Keratinocyte (primary cell): ENCODE measurements around the gene TGFB1I1. TPM values are rescaled to one million over a fixed set of nuclear protein-coding genes. Genes with fewer than 3 reads are reported as not detected.

ENCODE experiments used
- DNase-seq: peaks from one replicate; pipeline ENCODE4 v3.0.0-alpha.2; 2011; ENCODE audit warnings: low read depth, missing footprints, low spot score
- FAIRE-seq: peaks from 2 replicates; lab custom pipeline; 2011; peaks lifted over from hg19 to GRCh38; lab: Jason Lieb, UNC
- H2AFZ ChIP-seq: 2 replicates; pipeline ENCODE4 v1.6.0; 2012; ENCODE audit warnings: low read length, control low read depth, inconsistent platforms; ENCODE audit not compliant: control insufficient read depth
- H3K27ac ChIP-seq: 2 replicates; pipeline ENCODE4 v1.5.1; 2011; ENCODE audit warnings: low read length; ENCODE audit not compliant: control insufficient read depth, insufficient read depth
- H3K27me3 ChIP-seq: 3 replicates; pipeline ENCODE4 v1.6.0; 2011; ENCODE audit warnings: low read length; ENCODE audit not compliant: control insufficient read depth, insufficient read depth; ENCODE audit errors: extremely low read depth
- H3K36me3 ChIP-seq, 2 experiments: 2 replicates in 1 of 2; 3 replicates in 1 of 2; pipeline ENCODE4 v1.5.1; 2011; ENCODE audit warnings: low read length in 2 of 2, mild to moderate bottlenecking in 1 of 2; ENCODE audit not compliant: control insufficient read depth in 2 of 2, insufficient read depth in 2 of 2; ENCODE audit errors: extremely low read depth in 1 of 2
- H3K4me1 ChIP-seq: 3 replicates; pipeline ENCODE4 v1.5.1; 2011; ENCODE audit warnings: low read length; ENCODE audit not compliant: control insufficient read depth, insufficient read depth; ENCODE audit errors: extremely low read depth
- H3K4me2 ChIP-seq: 3 replicates; pipeline ENCODE4 v1.6.0; 2011; ENCODE audit warnings: low read depth, low read length; ENCODE audit not compliant: control insufficient read depth, insufficient read depth; ENCODE audit errors: extremely low read depth
- H3K4me3 ChIP-seq, 3 experiments: fragments of 200-600 bp in 1 of 3; sonication (generic) in 1 of 3; 2 replicates in 2 of 3; 3 replicates in 1 of 3; pipeline ENCODE4 v1.5.1; 2011 to 2016; ENCODE audit warnings: low read length in 3 of 3, mild to moderate bottlenecking in 3 of 3, control low read depth in 2 of 3, inconsistent platforms in 1 of 3, low read depth in 1 of 3, mixed read lengths in 1 of 3, mixed run types in 1 of 3, moderate library complexity in 1 of 3; ENCODE audit not compliant: control insufficient read depth in 2 of 3, insufficient read depth in 2 of 3; ENCODE audit errors: extremely low read depth in 1 of 3
- H3K79me2 ChIP-seq: 2 replicates; pipeline ENCODE4 v1.6.0; 2012; ENCODE audit warnings: low read length; ENCODE audit not compliant: control insufficient read depth, insufficient read depth
- H3K9ac ChIP-seq: 3 replicates; pipeline ENCODE4 v1.6.0; 2011; ENCODE audit warnings: low read length; ENCODE audit not compliant: control insufficient read depth, insufficient read depth; ENCODE audit errors: extremely low read depth
- H3K9me1 ChIP-seq: 3 replicates; pipeline ENCODE4 v1.6.0; 2011; ENCODE audit warnings: low read length; ENCODE audit not compliant: control insufficient read depth, insufficient read depth; ENCODE audit errors: extremely low read depth
- H3K9me3 ChIP-seq: 2 replicates; pipeline ENCODE4 v1.5.1; 2012; ENCODE audit warnings: low read depth, low read length; ENCODE audit not compliant: control insufficient read depth
- H4K20me1 ChIP-seq: 3 replicates; pipeline ENCODE4 v1.6.0; 2011; ENCODE audit warnings: low read length; ENCODE audit not compliant: control insufficient read depth, insufficient read depth; ENCODE audit errors: extremely low read depth
- EZH2 ChIP-seq: IDR thresholded peaks from one replicate; pipeline ENCODE4 v1.6.1; 2012; ENCODE audit warnings: inconsistent platforms, mild to moderate bottlenecking, low read length, moderate library complexity
- dilution Hi-C: fragments of 300-500 bp; cut with MboI; formaldehyde crosslinking; loops from one replicate; pipeline ENCODE4 v1.7.0; 2020; ENCODE audit warnings: low sequenced_read_pairs; ENCODE audit not compliant: extremely low pct_ligation_motif_present
- polyA plus RNA-seq, 5 experiments: library from polyadenylated mRNA; depleted of rRNA in 3 of 5; stranded (reverse) in 3 of 5; stranded (forward) in 1 of 5; unstranded in 1 of 5; fragments of >200 nt; gene quantifications; 1 replicate in 1 of 5; 2 replicates in 3 of 5; 3 replicates in 1 of 5; pipeline versions ENCODE4 v1.2.1 to v1.2.3, GENCODE V29; 2011 to 2012; ENCODE audit warnings: missing spikeins in 2 of 5, low read depth in 1 of 5, low replicate concordance in 1 of 5
- TF ChIP-seq, protein P1 (sequence below), 3 experiments: IDR thresholded peaks in 1 of 3; conservative IDR thresholded peaks in 1 of 3; optimal IDR thresholded peaks in 1 of 3; 2 replicates in 2 of 3; 3 replicates in 1 of 3; pipeline versions ENCODE3 to v1.5.1; 2011; ENCODE audit warnings: low read length in 3 of 3, mild to moderate bottlenecking in 3 of 3, moderate library complexity in 2 of 3, control low read depth in 1 of 3, inconsistent platforms in 1 of 3; ENCODE audit not compliant: insufficient read depth in 2 of 3; ENCODE audit errors: extremely low read depth in 1 of 3

Gene TGFB1I1
- polyA plus RNA-seq, 1 donor (not counting 4 experiments of a cell fraction or from before 2014, with no cell fraction given): 3.7 TPM

DNA sequence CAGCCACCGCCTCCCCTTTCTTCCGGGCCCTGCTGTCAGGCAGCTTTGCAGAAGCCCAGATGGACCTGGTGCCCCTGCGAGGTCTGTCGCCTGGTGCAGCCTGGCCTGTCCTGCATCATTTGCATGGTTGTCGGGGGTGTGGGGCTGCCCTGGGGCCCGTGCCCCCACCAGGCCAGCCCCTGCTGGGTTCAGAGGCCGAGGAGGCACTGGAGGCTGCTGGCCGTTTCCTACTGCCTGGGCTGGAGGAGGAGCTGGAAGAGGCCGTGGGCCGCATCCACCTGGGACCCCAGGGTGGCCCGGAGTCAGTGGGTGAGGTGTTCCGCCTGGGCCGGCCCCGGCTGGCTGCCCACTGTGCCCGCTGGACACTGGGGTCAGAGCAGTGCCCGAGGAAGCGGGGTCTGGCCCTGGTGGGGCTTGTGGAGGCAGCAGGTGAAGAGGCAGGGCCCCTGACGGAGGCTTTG lies 5.5 kb upstream of the TGFB1I1 start:
- FAIRE-seq (no peak), DNase-seq (no peak)
- H3K27me3 ChIP-seq: no peaks in the 10 kb centered on the region
- H3K4me2 ChIP-seq: no peak overlapping the region
- H3K27ac ChIP-seq: no peak overlapping the region
- dilution Hi-C loops: no loop called here
- no peak overlapping the region for H2AFZ ChIP-seq
- H3K4me1 ChIP-seq: no peaks in the 10 kb centered on the region
- no peaks in the 10 kb centered on the region for H3K79me2 ChIP-seq
- H3K4me3 ChIP-seq: no peak overlapping the region
- H3K9me1 ChIP-seq: no peaks in the 10 kb centered on the region
- no peaks in the 10 kb centered on the region for H4K20me1 ChIP-seq
- H3K9me3 ChIP-seq: no peaks in the 10 kb centered on the region
- peaks cover 9 to 22% of the 10 kb centered on the region in 2 experiments for H3K36me3 ChIP-seq
- TF ChIP-seq, protein P1, sequence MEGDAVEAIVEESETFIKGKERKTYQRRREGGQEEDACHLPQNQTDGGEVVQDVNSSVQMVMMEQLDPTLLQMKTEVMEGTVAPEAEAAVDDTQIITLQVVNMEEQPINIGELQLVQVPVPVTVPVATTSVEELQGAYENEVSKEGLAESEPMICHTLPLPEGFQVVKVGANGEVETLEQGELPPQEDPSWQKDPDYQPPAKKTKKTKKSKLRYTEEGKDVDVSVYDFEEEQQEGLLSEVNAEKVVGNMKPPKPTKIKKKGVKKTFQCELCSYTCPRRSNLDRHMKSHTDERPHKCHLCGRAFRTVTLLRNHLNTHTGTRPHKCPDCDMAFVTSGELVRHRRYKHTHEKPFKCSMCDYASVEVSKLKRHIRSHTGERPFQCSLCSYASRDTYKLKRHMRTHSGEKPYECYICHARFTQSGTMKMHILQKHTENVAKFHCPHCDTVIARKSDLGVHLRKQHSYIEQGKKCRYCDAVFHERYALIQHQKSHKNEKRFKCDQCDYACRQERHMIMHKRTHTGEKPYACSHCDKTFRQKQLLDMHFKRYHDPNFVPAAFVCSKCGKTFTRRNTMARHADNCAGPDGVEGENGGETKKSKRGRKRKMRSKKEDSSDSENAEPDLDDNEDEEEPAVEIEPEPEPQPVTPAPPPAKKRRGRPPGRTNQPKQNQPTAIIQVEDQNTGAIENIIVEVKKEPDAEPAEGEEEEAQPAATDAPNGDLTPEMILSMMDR (optimal IDR thresholded peaks at IDR 0.05 in 1 of 3, IDR thresholded peaks at IDR 0.05 in 1 of 3, conservative IDR thresholded peaks at IDR 0.05 in 1 of 3; ENCODE audit: extremely low read depth in 1 of 3, insufficient read depth in 2 of 3, low read length in 3 of 3): no peak
- no peak for TF ChIP-seq EZH2
- H3K9ac ChIP-seq: no peak overlapping the region

DNA sequence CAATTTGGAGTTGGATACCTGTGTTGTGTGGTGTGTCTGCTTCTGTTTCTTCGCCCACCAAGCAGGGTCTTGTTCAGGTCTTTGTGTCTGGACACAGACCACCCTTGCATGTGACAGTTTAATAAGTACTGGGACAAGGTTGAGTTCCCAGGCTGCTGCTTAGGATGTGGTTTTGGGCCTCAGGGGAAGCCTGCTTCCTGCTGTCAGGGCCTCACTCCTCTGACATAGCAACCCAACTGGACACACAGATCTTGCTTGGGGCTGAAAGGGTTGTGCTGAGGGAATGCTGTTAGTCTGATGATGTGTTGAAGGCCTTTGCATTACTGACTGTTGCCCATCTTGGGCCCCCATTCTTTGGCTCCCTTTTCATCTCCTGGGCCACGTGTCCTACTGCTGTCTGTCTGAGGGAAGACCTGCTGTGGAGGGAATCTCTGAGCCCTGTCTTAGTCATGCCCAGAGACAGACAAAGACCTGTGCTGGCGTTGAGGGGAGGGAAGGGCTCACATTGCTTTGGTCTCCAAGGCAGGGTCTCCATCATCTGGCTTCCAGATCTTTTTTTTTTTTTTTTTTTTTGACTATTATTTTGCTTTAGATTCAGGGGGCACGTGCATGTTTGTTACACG lies 4.7 kb upstream of the TGFB1I1 start:
- peaks cover 8 to 18% of the 10 kb centered on the region in 2 experiments for H3K36me3 ChIP-seq
- no peaks in the 10 kb centered on the region for H3K9me1 ChIP-seq
- H3K9me3 ChIP-seq: no peaks in the 10 kb centered on the region
- no peak for FAIRE-seq
- no peak overlapping the region for H3K4me2 ChIP-seq
- H2AFZ ChIP-seq: no peak overlapping the region
- no peak overlapping the region for H3K9ac ChIP-seq
- dilution Hi-C loops: no loop called here
- H3K4me1 ChIP-seq: peaks cover 3% of the 10 kb centered on the region
- no peak overlapping the region for H3K4me3 ChIP-seq
- no peaks in the 10 kb centered on the region for H3K79me2 ChIP-seq
- DNase-seq: no peak
- H3K27me3 ChIP-seq: no peaks in the 10 kb centered on the region
- no peaks in the 10 kb centered on the region for H4K20me1 ChIP-seq
- no peak overlapping the region for H3K27ac ChIP-seq
- TF ChIP-seq, protein P1 (optimal IDR thresholded peaks at IDR 0.05 in 1 of 3, IDR thresholded peaks at IDR 0.05 in 1 of 3, conservative IDR thresholded peaks at IDR 0.05 in 1 of 3; ENCODE audit: extremely low read depth in 1 of 3, insufficient read depth in 2 of 3, low read length in 3 of 3): no peak
- no peak for TF ChIP-seq EZH2
